GM21423 (cell line): ENCODE measurements around the gene RPS28.
"Not testable (repeated sequence)": the region's sequence is repeated elsewhere in the genome, so short reads cannot be mapped to it uniquely, and the experiment has no call there.

Experiments used
- ATAC-seq: cut with Tn5 transposase; IDR thresholded peaks from one replicate; pipeline ENCODE4 v1.9.1; 2021; ENCODE audit warnings: mild to moderate bottlenecking, moderate library complexity; ENCODE audit not compliant: unreplicated experiment

Gene RPS28

DNA sequence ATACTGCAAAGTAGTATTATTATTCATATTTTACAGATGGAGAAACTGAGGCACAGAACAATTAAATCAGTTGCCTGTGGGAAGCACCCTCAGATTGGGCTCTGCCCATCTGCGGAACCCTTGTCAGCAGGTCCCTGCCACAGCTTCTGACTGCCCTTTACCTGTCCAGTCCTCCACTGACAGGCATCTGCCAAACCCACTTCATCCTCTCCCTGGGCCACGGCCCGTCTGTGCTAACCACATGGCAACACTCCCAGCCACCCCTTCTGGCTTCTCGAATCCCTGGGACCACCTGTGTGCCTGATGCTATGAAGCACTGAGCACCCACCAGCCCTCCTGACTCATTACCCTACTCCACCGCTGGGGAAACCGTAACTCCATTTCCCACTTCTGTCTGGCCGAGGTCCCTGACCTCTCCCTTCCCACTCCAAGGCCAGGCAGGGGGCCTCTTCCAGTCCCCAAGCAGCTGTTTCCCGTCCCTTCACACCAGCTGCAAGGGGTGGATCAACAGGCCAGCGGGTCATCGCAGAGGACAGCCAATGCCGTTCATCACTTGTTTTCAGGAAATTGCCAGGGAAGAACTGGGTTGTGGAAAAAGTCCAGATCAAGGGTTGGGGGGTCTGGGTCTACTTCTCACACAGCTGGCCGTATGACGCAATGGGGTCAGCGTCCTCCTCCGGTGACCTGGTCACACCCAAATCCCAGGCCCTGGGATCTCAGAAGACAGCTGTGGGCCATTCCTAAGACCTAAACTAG lies 19.2 kb downstream of the RPS28 start:
- ATAC-seq: no peak

GRCh38 chr19:8341504-8341903 lies 20.2 kb downstream of the RPS28 start:
- not testable (repeated sequence) for ATAC-seq

- ATAC-seq: no peak
These were observed 21.0 kb downstream of the RPS28 start for GRCh38 chr19:8342316-8342683.

DNA sequence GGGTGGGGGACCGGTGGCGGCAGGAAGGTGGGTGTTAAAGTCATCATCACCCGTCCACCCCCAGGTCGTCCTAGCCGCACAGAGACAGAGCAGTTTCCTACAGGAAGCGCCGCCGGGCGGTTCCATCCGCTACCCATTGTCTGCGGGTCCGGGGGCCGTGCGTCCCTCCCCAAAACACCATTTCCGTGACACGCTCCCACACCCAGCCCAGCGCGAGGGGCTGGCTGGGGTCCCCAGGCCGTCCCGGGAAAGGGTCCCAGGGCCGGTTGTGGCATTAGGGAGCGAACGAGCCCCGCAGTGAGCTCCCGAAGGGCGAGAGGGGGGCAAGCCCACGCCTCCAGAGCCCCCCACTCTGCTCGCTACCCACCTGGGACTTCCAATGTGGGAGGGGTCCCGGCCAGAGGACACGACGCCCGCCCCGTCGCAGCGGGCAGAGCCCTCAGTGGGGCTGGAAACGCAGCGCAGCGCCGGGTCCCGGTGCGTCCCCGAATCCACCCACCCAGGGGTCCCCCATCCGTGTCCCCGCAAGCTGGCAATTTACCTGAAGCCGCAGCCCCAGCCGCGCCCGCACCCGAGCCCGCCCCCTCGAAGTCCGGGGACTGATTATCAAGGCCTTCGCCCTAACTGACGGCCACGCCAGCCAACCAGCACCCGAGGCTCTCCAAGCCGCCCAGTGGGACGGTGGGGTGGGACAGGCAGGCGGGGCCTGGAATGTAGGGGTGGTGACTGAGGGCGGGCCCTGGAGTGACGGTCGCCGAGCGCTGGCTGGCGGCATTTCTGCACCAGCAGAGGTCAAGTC lies 21.6 kb downstream of the RPS28 start, which contains the start of gene KANK3:
KANK3 (minus strand) TSS at position 579 of the 799 bp plus-strand sequence. CDS start 5,434 bp downstream, outside the sequence.
- ATAC-seq: peak; percentile 87

GRCh38 chr19:8343483-8343844 lies 22.2 kb downstream of the RPS28 start:
- no peak for ATAC-seq

GRCh38 chr19:8349629-8350372 lies 28.5 kb downstream of the RPS28 start:
- ATAC-seq: not testable (repeated sequence)

DNA sequence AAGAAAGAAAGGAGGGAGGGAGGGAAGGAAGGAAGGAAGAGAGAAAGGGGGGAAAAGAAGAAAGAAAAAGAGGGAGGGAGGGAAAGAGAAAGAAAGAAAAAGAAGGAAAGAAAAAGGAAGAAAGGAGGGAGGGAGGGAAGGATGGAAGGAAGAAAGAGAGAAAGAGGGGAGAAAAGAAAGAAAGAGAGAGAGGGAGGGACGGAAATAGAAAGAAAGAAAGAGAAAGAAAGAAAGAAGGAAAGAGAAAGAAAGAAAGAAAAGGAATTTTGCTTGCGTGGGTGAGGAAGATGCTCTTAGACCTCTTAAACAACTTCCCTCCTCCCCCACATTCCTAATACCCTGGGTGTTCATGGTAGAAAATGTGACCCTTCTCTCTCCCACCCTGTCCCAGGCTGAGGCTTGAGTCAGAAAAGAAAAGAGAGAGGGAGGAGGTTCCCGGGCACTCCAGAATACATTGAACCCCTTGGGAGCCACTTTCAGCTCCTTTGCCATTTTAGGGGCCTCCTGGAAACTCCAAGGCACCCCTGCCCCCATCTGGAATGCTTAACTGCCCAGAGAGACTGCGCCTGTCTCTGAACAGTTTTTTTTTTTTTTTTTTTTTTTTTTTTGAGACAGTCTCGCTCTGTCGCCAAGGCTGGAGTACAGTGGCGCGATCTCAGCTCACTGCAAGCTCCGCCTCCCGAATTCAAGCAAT lies 31.0 kb downstream of the RPS28 start:
- no peak for ATAC-seq

- ATAC-seq: not testable (repeated sequence)
These were observed 31.5 kb downstream of the RPS28 start for GRCh38 chr19:8352845-8353244.

DNA sequence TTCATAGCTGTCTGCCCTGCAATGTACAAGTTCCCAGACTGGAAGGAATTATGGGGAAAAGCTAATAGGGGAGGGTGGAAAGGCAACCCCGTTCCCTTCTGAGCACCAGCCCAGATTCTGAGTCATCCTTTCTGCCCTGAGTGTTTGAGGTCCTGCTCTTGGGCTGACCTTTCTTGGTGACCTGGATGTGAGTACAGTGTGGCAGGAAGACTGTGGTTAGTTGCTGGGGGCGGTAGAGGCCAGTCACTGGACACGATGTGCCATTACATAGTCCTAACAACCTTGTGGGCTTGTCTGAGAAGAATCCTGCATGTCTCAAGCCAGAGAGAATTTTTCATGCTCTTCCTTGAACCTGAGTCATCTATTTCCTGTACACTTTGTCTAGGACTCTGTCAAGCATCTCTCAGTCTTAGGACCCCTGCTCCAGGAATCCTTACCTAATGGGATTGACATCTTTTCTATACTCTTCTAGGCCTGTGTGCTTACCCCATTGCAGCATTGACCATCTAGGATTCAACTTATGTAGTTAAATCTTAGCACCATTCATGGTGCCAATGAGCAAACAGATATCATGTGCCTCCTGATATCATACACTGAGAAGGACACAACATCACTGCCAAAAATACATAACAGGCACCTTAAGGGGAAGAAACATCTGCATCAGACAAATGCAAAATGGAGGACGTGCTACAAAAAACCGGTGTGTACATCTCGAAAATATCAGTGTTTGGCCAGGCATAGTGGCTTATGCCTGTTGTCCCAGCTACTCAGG lies 34.5 kb downstream of the RPS28 start:
- no peak for ATAC-seq

- no peak for ATAC-seq
These were observed 35.8 kb downstream of the RPS28 start for GRCh38 chr19:8357007-8357521.

DNA sequence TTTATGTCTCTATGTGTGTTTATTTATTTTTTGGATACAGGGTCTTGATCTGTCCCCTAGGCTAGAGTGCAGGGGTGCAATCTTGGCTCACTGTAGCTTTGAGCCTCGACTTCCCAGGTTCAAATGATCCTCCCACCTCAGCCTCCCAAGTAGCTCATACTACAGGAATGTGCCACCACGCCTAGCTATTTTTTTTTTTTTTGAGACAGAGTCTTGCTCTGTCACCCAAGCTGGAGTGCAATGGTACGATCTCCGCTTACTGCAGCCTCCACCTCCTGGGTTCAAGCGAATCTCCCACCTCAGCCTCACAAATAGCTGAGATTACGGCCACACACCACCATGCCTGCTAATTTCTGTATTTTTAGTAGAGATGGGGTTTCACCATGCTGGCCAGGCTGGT lies 37.7 kb downstream of the RPS28 start:
- ATAC-seq: no peak

- ATAC-seq: no peak
These were observed 38.9 kb downstream of the RPS28 start for GRCh38 chr19:8360196-8360595.

DNA sequence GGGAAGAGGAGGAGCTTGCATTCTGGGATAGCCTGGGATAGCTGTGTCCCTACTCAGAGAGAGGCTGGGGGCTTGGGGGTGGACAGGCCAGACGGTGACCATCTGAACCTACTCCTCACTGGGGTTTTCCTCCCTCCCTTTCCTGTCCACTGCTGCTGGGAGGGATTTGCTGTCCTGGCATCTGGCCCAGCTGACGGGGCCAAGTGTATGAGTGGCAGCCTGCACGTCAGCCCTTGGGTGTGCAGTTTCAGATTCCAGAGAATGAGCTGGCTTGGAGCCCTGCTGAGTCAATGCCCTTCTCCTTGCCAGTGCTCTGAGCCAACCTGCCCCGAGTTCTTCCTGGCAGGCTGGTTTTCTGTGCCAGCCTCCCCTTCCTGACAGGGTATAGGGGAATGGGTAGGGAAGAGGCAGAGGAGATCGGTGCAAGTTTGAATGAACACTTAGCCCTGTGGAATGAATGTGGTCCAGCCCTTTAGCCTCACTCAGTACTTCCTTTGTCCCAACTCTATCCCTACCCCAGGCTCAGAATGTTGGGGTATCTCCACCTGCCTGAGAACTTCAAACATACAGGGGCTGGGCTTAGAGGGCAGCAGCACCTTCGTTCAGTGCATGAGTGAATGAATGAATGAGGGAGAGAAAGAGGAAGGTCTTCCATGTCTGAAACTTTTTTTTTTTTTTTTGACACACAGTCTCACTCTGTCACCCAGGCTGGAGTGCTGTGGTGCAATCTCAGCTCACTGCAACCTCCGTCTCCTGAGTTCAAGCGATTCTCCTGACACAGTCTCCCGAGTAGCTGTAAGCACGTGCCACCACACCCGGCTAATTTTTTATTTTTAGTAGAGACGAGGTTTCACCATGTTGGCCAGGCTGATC lies 40.9 kb downstream of the RPS28 start:
- ATAC-seq: no peak

- ATAC-seq: no peak
These were observed 42.8 kb downstream of the RPS28 start, which contains the start of gene ANGPTL4 for GRCh38 chr19:8363803-8364771. TSS of gene ANGPTL4 (plus strand) at chr19:8364155. CDS start at chr19:8364322, 167 bp downstream.

DNA sequence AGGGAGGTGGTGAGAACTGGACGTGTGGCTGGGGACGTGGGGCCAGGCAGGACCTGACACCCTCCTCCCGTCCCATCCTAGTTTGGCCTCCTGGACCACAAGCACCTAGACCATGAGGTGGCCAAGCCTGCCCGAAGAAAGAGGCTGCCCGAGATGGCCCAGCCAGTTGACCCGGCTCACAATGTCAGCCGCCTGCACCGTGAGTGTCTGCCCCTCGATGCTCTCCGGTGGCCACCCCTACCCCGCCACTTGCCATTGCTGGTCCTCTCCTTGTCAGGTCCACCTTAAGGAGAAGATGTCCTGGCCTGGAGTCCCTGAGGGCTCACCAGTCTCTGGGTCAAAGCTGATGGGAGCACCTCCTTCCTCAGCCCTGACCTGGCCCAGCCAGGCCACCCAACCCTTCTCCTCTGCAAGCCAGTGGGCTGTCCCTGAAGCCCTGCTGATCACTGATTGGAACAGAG lies 44.9 kb downstream of the RPS28 start:
- ATAC-seq: no peak

DNA sequence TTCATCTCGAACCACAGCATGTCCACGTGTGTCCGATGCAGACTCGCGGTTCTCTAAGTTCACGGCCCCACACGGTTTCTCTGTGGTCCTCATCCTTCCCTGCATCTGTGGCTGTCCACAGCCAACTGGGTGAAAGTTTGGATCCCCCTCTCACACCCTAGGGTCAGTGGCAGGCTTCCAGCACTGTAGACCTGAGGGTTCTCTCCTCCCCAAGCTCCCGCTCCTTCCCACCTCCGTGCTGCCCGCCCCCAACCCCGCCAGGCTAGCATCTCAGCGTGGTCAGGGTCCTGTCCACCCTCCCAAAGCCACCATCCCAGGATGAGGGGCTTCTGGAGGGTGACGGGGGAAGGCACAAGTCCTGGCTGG lies 45.6 kb downstream of the RPS28 start:
- no peak for ATAC-seq

DNA sequence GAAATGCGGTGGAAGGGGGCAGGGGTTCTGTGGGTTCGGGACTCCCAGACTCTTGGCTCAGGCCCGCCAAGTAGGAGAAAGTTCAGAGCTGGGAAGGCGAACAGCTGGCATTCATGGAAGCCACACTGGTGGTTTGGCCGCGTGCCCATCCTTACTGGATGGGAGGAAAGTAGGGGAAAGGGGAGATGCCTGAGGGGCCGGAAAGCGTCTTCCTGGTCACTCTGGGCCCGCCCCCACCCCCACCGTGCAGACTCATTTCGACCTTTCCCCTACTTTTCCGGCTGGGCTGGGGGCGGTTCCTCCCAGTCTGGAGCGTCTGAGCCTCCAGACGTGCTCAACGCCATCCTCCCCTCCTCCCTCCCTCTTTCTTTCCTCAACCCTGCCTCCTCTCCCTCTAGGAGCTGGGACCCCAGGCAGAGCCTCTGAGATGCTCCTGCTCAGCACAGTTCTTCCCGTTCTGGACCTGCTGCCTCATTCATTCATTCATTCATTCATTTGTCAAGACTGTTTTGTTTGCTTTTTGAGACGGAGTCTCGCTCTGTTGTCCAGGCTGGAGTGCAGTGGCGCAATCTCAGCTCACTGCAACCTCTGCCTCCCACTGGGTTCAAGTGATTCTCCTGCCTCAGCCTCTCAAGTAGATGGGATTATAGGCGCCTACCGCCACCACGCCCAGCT lies 46.2 kb downstream of the RPS28 start:
- no peak for ATAC-seq
